GM19467 (cell line): Measurements from ENCODE around the gene ZSWIM5.
"Not testable (repeated sequence)": the region's sequence is repeated elsewhere in the genome, so short reads cannot be mapped to it uniquely, and the experiment has no call there.

Experiments
- ATAC-seq: cut with Tn5 transposase; IDR thresholded peaks from one replicate; pipeline ENCODE4 v1.9.1; 2021; ENCODE audit warnings: mild to moderate bottlenecking, moderate library complexity; ENCODE audit not compliant: unreplicated experiment

The ZSWIM5 gene

DNA sequence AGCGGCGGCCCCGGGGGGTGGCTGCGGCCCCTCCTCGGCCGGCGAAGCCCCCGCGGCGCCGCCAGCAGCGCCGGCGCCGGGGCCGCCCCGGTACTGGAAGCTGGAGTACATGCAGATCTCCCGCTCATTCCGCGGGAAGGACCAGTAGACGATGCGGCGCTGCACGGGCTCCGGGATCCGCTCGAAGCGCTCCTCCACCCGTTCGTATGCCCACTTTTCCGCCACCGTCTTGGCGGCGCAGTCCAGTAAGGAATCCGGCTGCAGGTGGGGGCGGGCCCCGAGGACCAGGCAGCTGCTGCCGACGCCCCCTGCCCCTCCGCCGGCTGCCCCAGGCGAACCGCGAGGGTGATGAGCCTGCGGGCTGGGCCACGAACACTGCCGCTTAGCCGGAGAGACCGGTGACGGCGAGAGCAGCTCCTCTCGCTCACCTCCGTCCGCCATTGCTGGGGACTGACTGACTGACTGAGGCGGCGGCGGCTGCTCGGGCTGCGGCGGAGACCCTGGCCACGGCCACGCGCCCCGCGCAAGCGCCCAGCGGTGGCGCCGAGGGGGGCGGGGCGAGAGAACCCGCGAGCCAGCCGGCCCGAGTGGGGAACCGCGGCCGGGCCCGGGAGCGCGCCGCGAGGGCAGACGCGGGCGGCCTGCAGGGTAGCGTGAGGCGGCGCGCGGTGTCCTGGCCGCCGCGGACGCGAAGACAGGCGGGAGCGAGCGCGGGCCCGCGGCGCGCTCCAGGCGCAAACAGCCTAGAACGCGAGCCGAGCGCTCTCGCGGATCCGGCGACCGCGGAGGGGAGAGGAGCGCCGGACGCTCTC lies at the start of gene ZSWIM5:
Gene ZSWIM5, minus strand, starts transcription at position 696 of the 812 bp plus-strand sequence. Its CDS starts 255 bp downstream, at position 441.
- ATAC-seq = peak; percentile 49

DNA sequence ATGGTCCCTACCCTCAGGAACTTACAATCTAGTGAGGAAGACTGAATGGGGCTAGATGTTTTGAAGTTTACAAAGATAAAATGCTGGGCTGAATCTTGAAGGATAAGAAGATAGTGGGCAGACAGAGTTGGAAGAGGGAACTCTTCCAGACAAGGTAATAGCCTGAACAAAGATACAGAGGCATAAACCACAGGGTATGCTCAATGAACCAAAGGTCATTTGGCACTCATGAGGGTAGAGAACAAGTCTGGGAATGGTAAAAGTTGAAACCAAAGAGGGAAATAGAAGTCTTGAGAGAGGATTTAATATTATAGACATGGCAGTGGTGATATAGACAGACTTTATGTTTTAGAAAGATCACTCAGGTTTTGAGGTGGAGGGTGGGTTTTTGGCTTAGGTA lies 48.1 kb upstream of the ZSWIM5 start:
- no peak for ATAC-seq

DNA sequence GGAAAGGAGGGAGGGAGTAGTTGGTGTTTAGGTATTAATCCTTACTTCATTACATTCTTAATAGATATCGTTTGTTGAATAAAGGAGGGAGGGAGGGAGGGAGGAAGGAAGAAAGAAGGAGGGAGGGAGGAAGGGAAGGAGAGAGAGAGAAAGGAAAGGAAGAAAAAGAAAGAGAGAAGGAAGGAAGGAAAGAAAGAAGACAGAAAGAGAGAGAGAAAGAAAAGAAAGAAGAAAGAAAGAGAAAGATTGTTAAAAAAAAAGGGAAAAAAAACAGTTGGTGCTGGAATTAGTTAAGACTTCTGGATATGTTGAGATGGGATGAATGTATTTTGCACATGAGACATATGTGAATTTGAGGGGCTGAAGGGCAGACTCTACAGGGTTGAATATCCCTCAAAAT lies 44.1 kb upstream of the ZSWIM5 start:
- ATAC-seq = no peak

DNA sequence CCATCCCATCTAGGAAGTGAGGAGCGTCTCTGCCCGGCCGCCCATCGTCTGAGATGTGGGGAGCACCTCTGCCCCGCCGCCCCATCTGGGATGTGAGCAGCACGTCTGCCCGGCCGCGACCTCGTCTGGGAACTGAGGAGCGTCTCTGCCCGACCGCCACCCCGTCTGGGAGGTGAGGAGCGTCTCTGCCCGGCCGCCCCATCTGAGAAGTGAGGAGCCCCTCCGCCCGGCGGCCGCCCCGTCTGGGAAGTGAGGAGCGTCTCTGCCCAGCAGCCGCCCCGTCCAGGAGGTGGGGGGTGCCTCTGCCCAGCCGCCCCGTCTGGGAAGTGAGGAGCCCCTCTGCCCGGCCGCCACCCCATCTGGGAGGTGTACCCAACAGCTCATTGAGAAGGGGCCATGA lies 41.6 kb upstream of the ZSWIM5 start:
- not testable (repeated sequence) for ATAC-seq

DNA sequence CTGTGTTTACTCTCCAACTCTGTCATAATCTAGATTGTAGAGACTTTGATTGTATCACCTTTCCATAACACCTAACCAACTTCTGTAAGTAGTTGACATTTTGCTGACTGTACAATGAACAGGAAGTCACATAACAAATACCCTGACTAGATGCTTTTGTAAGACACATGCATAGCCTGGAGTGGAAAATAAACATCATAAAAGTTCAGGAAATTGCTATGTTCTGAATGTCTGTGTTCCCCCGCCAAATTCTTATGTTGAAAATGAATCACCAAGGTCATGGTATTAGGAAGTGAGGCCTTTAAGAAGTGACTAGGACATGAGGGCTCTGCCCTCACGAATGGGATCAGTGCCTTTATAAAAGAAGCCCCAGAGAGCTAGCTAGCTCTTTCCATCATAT lies 40.4 kb upstream of the ZSWIM5 start:
- no peak for ATAC-seq

DNA sequence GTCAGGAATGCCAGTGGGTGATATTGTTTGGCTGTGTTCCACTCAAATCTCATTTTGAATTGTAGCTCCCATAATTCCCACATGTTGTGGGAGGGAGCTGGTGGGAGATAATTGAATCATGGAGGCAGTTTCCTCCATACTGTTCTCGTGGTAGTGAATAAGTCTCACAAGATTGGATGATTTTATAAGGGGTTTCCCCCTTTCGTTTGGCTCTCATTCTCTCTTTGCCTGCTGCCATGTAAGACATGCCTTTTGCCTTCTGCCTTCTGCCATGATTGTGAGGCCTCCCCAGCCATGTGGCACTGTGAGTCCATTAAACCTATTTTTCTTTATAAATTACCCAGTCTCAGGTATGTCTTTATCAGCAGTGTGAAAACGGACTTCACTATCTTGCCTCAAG lies 40.0 kb upstream of the ZSWIM5 start:
- ATAC-seq = not testable (repeated sequence)

DNA sequence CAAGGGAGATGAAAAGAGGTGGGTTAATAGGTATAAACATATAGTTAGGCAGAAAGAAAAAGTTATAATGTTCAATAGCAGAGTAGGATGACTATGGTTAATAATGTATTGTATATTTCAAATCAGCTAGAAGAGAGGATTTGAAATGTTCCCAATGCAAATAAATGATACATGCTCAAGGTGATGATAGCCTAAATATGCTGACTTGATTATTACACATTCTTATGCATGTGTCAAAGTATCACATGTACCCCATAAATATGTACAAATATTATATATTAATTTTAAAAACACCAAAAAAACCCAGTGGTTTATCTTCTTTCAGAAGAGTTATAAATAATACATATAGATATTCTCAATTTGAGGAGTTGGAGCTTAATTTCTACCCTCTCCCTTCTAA lies 38.3 kb upstream of the ZSWIM5 start:
- no peak for ATAC-seq

DNA sequence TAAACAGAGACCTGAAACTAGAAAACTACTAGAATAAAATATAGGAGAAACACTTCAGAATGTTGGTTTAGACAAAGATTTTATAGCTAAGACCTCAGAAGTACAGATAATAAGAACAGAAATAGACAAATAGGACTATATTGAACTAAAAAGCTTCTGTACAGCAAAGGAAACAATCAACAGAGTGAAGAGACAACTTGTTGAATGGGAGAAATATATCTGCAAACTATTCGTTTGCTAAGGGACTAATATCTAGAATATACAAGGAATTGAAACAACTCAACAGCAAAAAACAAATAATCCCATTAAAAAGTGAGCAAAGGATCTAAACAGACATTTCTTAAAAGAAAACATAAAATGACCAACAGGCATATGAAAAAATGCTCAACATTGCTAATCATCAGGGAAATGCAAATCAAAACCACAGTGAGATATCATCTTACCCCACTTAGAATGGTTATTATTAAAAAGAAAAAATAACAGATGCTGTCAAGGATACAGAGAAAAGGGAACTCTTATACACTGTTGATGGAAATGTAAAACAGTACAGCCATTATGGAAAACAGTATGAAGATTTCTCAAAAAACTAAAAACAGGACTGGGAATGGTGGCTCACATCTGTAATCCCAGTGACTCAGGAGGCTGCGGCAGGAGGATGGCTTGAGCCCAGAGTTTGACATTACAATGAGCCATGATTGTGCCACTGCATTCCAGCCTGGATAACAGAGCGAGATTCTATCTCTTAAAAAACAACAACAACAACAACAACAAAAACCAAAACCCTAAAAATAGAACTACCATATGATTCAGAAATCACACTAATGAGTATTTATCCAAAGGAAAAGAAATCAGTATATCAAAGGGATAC lies 37.3 kb upstream of the ZSWIM5 start:
- no peak for ATAC-seq

DNA sequence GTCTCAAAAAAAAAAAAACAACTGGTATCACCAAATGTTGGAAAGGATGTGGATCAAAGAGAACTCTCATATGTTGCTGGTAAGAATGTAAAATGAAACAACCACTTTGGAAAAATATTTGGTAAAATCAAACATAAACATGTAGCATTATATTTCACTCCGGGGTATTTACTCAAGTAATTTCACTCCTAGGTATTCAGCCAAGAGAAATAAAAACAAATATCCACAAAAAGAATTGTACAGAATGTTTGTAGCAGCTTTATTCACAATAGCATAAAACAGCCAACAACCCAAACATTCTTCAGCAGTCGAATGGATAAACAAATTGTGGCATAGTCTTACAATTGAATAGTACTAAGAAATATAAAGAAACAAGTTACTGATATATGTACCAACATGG lies 32.4 kb upstream of the ZSWIM5 start:
- no peak for ATAC-seq

DNA sequence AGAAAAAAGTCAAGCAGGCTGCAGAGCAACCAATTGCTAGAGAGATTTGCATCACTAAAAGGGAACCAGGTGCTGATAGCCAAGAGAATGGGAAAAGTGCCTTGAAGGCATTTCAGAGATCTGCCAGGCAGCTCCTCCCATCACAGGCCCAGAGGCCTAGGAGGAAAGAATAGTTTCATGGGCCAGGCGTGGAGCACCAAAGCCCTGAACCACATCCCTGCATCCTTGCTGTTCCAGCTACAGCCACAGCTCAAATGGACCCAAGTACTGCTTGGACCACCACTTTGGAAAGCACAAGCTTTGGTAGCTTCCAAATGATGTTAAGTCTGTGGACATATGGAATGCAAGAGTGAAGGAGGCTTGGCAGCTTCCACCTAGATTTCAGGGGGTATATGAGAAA lies 29.7 kb upstream of the ZSWIM5 start:
- ATAC-seq = no peak

DNA sequence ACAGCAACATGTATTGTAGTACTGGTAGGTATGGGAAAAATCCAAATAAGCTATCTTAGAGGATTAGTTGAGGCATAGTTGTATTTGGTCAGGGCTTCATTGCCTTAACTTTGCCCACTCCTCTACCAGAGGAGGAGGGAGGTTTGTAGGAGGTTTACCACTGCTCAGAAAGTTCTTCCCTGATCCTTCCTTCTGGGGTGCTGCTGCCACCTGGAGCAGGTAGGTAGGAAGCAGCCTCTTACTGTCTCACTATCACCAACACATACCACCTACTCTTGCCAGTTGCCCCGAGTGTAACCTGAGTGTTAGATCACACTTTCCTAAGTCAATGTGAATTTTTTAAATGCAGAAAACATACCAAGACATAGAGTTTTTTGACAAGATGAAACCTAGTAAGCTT lies 24.1 kb upstream of the ZSWIM5 start:
- no peak for ATAC-seq

DNA sequence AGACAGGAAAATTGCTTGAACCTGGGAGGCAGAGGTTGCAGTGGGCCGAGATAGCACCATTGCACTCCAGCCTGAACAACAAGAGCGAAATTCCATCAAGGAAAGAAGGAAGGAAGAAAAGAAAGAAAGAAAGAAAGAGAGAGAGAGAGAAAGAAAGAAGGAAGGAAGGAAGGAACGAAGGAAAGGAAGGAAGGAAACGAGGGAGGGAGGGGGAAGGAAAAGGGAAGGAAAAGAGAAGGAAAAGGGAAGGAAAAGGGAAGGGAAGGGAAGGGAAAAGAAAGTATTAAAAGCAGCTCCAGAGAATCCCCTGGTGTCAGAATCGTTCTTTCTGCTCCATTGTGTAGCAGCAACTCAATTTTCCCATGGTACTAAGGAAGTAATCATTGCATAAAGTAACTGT lies 19.2 kb upstream of the ZSWIM5 start:
- ATAC-seq = no peak

DNA sequence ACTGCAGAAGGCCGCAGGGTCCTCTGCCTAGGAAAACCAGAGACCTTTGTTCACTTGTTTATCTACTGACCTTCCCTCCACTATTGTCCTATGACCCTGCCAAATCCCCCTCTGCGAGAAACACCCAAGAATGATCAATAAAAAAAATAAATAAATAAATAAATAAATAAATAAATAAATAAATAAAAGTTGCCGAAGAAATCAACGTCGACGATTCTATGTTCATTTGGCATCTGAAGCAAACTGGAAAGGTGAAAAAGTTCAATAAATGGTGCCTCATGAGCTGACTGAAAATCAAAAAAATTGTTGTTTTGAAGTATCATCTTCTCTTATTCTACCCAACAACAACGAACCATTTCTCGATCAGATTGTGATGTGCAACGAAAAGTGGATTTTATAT lies 17.3 kb upstream of the ZSWIM5 start:
- not testable (repeated sequence) for ATAC-seq

DNA sequence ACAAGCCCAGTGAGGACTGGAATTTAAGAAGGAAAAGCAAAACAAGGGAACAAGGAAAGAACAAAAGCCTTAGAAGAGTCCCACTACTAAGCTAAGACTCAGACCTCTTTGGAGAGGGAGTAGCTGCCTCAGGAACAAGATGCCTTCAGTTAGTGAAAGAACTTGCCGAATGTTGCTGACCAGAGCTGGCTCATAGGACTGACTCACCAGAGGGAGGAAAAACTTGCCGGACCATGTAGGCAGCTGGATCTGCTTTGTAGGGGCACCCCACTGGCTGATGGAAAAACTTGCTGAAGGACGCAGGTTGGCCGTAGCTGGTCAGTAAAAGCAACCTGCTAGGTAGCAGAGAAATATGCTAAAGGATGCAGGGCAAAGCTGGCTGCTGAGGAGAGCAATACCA lies 15.3 kb upstream of the ZSWIM5 start:
- no peak for ATAC-seq

DNA sequence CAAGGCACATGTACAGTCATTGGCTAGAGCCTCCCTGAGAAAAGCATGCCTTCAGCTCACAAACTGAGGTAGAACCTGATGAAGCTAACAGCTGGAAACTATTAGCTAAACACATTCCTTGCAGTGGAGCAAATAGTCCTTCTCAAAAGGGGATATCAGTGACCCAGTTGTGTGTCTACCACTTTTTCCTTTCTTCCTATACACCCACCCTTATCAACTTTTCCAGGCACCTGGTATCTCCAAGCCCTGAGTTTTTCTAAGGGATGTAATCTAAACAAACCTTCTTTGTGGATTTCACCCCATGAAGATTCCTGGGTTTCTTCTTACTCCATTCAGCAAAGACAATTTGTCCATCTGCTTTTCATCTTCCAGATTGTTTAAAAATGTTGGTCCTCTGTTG lies 10.5 kb upstream of the ZSWIM5 start:
- ATAC-seq = no peak

DNA sequence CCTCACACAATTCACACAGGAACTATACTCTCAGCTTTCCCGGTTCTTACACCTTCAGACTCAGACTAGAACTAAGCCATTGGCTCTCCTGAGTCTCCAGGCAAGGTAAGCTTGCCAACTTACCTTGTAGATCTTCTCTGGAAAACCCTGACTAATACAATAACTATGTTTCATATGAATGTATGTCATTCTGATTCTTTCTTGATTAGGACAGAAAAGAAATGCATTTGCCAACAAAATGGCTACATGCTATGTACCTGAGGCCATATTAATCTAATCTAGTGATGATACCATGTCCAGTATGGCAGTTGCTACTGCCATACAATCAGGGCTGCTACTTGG lies 9.8 kb upstream of the ZSWIM5 start:
- no peak for ATAC-seq

DNA sequence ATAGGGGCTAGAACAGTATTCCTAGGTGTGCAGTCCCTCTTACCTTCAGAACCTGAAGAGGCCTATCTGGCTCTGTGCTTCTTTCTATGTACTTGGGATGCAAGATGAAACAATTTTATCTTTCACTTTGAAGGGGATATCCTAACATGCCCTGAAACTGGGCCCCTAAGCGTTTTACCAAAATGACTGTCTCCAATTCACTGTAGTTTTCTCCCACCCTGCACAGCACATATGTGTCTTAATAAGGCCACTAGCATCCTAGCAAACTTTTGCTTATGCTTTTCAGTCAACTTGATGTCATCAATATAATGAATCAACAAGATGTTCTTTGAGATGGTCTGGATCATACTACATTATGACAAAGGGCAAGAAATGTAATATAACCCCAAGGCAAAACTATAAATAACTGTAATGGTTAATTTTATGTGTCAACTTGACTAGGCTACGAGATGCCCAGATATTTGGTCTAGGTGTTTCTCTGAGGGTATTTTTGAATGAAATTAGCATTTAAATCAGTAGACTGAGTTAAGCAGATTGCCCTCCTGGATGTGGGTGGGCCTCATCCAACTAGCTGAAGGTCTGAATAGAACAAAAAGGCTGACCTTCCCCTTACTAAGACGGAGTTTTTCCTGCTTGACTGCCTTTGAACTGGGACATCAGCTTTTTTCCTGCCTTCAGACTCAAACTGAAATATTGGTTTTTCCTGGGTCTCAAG lies 9.2 kb upstream of the ZSWIM5 start:
- no peak for ATAC-seq

DNA sequence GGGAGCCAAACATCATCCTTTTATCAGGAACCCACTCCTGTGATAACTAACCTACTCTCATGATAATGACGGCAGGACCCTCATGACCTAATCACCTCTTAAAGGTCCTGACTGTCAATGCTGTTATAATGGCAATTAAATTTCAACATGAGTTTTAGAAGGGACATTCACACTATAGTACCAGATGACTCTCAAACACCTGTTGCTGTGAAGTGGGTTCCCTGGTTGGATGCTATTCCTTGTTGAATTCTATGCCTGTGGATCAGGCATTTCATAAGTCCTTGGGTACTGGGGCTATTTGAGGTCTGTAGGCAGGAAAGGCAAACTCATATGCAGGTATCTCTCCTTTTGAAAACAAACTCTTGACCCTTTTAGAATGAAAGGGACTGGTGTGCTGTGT lies 7.5 kb upstream of the ZSWIM5 start:
- ATAC-seq = no peak

DNA sequence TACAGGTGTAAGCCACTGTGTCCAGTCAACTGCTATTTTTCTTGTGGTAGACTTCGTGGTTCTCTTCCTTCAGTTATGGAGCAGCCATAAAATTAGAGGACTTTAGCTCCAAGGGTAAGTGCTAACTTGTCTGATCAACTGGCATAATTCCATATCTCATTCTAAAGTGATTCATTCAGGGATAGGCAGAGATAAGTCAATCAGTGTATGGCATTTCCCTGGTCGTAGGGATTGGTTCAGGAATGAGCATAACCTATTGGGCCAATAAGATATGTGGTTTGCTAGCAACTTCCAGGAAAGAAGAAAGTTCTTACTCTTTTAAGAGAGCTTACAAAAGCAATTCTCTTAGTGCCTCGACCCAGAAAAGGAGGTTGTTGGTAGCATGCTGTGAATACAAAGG lies 4.7 kb upstream of the ZSWIM5 start:
- ATAC-seq = no peak

DNA sequence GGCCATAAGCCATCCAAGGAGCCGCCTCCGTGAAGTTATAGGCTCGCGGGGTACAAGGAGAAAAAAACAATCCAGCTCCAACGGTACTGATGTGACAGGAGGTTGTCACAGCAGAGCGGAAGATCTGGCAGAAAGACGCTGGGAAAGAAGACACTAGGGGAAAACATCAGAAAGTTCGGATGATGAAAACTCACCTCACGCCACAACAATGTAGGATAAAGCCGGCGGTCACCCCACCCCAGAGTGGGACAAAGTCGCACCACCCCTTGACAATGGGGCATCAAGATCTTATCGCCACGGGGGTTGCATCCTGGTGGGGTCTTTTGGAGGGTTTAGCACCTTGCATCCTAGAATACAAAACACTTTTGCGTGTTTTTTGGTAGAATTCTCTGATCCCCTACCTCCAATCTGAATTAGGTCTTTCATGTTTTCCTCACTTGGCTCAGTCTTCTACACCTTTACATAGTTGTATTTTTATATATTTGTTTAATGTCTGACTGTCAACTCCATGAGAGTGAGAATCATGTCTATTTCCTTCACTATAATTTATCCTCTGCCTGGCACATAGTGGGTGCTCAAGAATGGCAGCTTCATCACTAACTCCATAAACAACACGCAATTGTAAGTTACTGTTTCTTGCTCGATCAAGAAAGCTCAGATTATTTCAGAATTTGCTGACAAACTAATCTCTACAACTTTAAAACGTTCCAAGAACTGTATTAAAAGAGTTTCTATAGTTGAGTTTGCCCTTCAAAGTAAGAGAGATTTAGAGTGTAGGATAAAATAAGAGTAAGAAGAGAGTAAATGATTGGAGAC lies 611 bp upstream of the ZSWIM5 start:
- no peak for ATAC-seq
